NCI-H1930 (cell line): ENCODE measurements around the gene DIAPH1.
A peak's percentile ranks its signal among the peaks of the same experiment; 100 is the strongest.

ENCODE experiments used
- DNase-seq, 2 experiments: peaks; one replicate each; lab custom pipeline; 2025; lab: John Stamatoyannopoulos, UW

The DIAPH1 gene

GRCh38 chr5:141506381-141507155 lies 112.2 kb downstream of the DIAPH1 start:
- no peak for DNase-seq

GRCh38 chr5:141504216-141504615 lies 114.6 kb downstream of the DIAPH1 start:
- DNase-seq, result no peak

- no peak for DNase-seq
Observed at GRCh38 chr5:141503681-141504080, 115.1 kb downstream of the DIAPH1 start.

- no peak for DNase-seq
Observed at GRCh38 chr5:141501761-141502160, 117.0 kb downstream of the DIAPH1 start.

- no peak for DNase-seq
Observed at GRCh38 chr5:141496038-141496437, 122.8 kb downstream of the DIAPH1 start.

- no peak for DNase-seq
Observed at GRCh38 chr5:141495453-141495811, 123.4 kb downstream of the DIAPH1 start.

GRCh38 chr5:141494761-141495452 lies 123.9 kb downstream of the DIAPH1 start:
- no peak for DNase-seq

- no peak for DNase-seq
Observed at GRCh38 chr5:141493500-141494422, 125.0 kb downstream of the DIAPH1 start.

- no peak for DNase-seq
Observed at GRCh38 chr5:141492168-141492885, 126.5 kb downstream of the DIAPH1 start.

- no peak for DNase-seq
Observed at GRCh38 chr5:141491323-141492167, 127.3 kb downstream of the DIAPH1 start.

- DNase-seq, result no peak
Observed at GRCh38 chr5:141490771-141491170, 128.0 kb downstream of the DIAPH1 start.

- DNase-seq, result no peak
Observed at GRCh38 chr5:141490271-141490670, 128.5 kb downstream of the DIAPH1 start.

- DNase-seq, result no peak
Observed at GRCh38 chr5:141489841-141490240, 129.0 kb downstream of the DIAPH1 start.

- no peak for DNase-seq
Observed at GRCh38 chr5:141488591-141489561, 129.9 kb downstream of the DIAPH1 start, which contains the start of gene PCDHGC5. Gene PCDHGC5 (plus strand): TSS chr5:141489081. CDS start chr5:141489241, 160 bp downstream.

- no peak for DNase-seq
Observed at GRCh38 chr5:141487131-141487530, 131.7 kb downstream of the DIAPH1 start.

- no peak for DNase-seq
Observed at GRCh38 chr5:141486091-141486490, 132.7 kb downstream of the DIAPH1 start.

- no peak for DNase-seq
Observed at GRCh38 chr5:141485321-141486055, 133.3 kb downstream of the DIAPH1 start.

- DNase-seq, result peak; percentile 2 to 20
Observed at GRCh38 chr5:141484641-141485311, 134.0 kb downstream of the DIAPH1 start, which contains the start of gene PCDHGC4. Gene PCDHGC4 (plus strand): TSS chr5:141485030. CDS start chr5:141485174, 144 bp downstream.
